ENCODE data around the gene RPTOR. TPM values are rescaled to one million over a fixed set of nuclear protein-coding genes. Genes with fewer than 3 reads are reported as not detected.
"Not testable (repeated sequence)": the region's sequence is repeated elsewhere in the genome, so short reads cannot be mapped to it uniquely, and the experiment has no call there.

RPTOR gene
- total RNA-seq, 2 experiments from 2014 or later, result 48.7 to 58.2 TPM

DNA sequence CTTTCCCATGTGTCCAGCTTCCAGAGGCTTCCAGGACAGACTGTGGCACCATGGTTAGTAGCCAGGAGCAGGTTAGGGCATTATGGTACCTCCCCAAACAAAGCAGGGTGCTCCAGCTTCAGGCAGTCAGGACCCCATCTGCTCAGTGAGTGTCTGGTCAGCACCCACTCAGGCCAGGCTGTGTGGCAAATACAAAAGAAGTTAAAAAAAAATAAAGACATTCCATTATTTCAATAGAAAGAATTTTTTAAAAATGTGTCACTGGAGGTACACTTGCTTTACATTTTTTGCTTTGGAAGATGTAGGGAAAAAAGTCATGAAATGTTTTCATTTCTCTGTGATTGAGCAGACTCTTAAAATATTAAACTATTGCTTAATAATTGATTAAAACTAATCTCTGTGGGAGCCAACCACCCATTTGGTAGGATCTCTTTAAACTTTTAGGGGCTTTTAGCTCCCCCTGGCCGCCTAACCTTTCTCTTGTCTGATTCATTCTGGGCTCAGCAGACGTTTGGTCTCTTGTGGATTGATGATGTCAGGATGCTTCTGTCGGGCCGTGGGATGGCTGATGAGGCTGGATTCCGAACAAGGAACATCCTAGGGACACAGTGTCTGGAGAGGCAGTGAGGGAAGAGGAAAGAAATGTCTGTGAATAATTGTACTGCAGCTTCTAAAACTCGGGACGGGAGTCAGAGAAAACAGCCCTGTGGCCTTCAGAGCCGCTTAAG is 39.8 kb upstream of the RPTOR start:
- H3K4me3 Mint-ChIP-seq, result no peak overlapping the region
- H3K36me3 Mint-ChIP-seq (ENCODE audit: low read depth), result no peaks in the 10 kb centered on the region
- no peak for DNase-seq
- CTCF ChIA-PET, result interaction anchor here (1.1 kb wide), 1 partner anchor 8 kb away, joined by 4 read pairs; no protein-coding TSS in a partner anchor
- no peak overlapping the region for H3K27ac Mint-ChIP-seq
- POLR2A ChIA-PET, result no interaction called here
- no peaks in the 10 kb centered on the region for H3K9me3 Mint-ChIP-seq
- H3K27me3 Mint-ChIP-seq, result peaks cover 10% of the 10 kb centered on the region
- no peaks in the 10 kb centered on the region for H3K4me1 Mint-ChIP-seq

DNA sequence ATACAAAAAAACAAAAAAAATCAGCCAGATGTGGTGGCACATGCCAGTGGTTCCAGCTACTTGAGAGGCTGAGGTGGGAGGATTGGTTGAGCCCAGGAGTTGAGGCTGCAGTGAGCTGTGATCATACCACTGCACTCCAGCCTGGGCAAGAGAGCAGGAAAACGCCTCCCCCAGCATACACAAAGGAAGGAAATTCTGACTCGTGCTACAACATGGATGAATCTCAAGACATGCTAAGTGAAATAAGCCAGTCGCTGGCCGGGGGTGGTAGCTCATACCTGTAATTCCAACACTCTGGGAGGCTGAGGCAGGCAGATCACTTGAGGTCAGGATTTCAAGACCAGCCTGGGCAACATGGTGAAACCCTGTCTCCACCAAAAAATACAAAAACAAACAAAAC is 37.5 kb upstream of the RPTOR start:
- H3K36me3 Mint-ChIP-seq (ENCODE audit: low read depth); H3K4me3 Mint-ChIP-seq; H3K27ac Mint-ChIP-seq; H3K9me3 Mint-ChIP-seq; POLR2A ChIA-PET; H3K4me1 Mint-ChIP-seq; DNase-seq: not testable (repeated sequence)
- CTCF ChIA-PET, result interaction anchor here (1.1 kb wide), 1 partner anchor 48 kb away, joined by 3 read pairs; no protein-coding TSS in a partner anchor
- peaks cover 10% of the 10 kb centered on the region for H3K27me3 Mint-ChIP-seq

DNA sequence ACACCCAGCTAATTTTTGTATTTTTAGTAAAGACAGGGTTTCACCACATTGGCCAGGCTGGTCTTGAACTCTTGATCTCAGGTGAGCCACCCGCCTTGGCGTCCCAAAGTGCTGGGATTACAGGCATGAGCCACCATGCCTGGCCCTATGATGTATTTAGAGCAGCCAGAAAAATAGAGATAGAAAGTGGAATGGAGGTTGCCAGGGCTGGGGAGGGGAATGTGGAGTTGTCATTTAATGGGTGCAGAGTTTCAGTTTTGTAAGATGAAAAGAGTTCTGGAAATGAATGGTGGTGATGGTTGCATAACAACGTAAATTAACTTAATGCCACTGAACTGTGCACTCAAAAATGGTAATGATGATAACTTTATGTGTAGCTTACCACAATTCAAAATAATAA is 36.7 kb upstream of the RPTOR start:
- no peaks in the 10 kb centered on the region for H3K4me1 Mint-ChIP-seq
- H3K36me3 Mint-ChIP-seq (ENCODE audit: low read depth), result no peaks in the 10 kb centered on the region
- H3K27me3 Mint-ChIP-seq, result peaks cover 10% of the 10 kb centered on the region
- no peaks in the 10 kb centered on the region for H3K9me3 Mint-ChIP-seq
- H3K27ac Mint-ChIP-seq, result no peak overlapping the region
- DNase-seq, result no peak
- ChIA-PET CTCF (interaction anchor here (0.7 to 1.1 kb wide), 2 partner anchors 12 to 18 kb away, joined by 3 read pairs; no protein-coding TSS in a partner anchor), POLR2A (no interaction called here)
- no peak overlapping the region for H3K4me3 Mint-ChIP-seq

DNA sequence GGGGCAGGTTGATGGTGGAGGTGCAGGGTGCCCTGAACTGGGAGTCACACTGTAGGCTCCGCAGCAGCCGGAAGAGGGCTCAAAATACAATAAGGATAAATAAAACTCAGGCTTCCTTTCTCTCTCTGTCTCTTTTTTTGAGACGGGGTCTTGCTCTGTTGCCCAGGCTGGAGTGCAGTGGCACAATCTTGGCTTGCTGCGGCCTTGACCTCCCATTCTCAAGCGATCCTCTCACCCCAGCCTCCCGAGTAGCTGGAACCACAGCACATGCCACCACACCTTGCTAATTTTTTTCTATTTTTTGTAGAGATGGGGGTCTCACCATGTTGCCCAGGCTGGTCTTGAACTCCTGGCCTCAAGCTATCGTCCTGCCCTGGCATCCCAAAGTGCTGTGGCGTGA is 35.3 kb upstream of the RPTOR start:
- no peak overlapping the region for H3K4me3 Mint-ChIP-seq
- H3K27ac Mint-ChIP-seq, result no peak overlapping the region
- H3K9me3 Mint-ChIP-seq, result no peaks in the 10 kb centered on the region
- H3K4me1 Mint-ChIP-seq, result no peaks in the 10 kb centered on the region
- H3K36me3 Mint-ChIP-seq (ENCODE audit: low read depth), result no peaks in the 10 kb centered on the region
- ChIA-PET CTCF (interaction anchor here (0.8 kb wide), 1 partner anchor 23 kb away, joined by 3 read pairs; no protein-coding TSS in a partner anchor), POLR2A (no interaction called here)
- peaks cover 6% of the 10 kb centered on the region for H3K27me3 Mint-ChIP-seq
- DNase-seq, result no peak

DNA sequence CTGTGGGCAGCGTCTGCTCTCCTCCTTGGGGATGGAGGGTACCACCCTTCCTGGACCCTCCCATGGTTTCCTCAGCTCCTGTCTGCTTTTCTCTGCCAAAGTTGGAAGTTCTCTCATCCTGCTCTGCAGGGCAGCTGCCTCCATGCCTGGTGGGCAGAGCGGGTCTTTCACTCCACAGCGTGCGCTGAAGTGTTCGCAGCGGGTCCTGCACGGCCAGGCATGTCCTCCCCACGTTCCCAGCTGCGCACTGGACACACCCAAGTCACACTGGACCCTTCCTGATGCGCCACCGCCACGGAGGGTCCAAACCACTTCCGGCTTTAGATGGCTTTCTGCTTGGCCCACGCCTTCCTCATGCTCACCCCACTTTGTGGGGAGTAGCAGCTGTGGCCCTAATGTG is 34.5 kb upstream of the RPTOR start:
- no peaks in the 10 kb centered on the region for H3K4me1 Mint-ChIP-seq

DNA sequence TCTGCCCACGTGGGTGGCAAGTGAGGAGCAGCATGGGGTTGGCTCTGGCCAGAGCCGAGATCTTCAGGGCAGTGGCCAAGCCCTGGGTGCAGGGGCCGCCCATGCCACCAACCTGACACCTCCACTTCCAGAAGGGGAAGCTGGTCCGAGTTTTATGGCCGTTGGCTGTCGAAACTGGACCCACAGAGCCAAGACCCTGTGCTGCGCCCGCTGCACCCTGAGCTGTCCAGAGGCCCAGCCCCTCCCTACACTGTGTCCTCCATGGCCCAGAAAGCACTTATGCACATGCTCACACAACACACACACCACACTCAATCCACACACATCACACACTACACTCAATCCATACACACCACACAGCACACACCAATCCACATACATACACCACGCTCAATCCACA is 33.9 kb upstream of the RPTOR start:
- ChIA-PET POLR2A (no interaction called here), CTCF (no interaction called here)
- DNase-seq, result no peak
- Mint-ChIP-seq H3K4me3 (no peak overlapping the region), H3K36me3 (ENCODE audit: low read depth) (no peaks in the 10 kb centered on the region), H3K9me3 (no peaks in the 10 kb centered on the region), H3K27me3 (no peaks in the 10 kb centered on the region), H3K27ac (no peak overlapping the region), H3K4me1 (no peaks in the 10 kb centered on the region)

More for the DNA sequence above, 34.5 kb upstream of the RPTOR start:
- ChIA-PET POLR2A (no interaction called here), CTCF (interaction anchor here (0.8 kb wide), 1 partner anchor 13 kb away, joined by 3 read pairs; no protein-coding TSS in a partner anchor)
- no peak for DNase-seq
- Mint-ChIP-seq H3K36me3 (ENCODE audit: low read depth) (no peaks in the 10 kb centered on the region), H3K27me3 (peaks cover 2% of the 10 kb centered on the region), H3K27ac (no peak overlapping the region), H3K9me3 (no peaks in the 10 kb centered on the region), H3K4me3 (no peak overlapping the region)

DNA sequence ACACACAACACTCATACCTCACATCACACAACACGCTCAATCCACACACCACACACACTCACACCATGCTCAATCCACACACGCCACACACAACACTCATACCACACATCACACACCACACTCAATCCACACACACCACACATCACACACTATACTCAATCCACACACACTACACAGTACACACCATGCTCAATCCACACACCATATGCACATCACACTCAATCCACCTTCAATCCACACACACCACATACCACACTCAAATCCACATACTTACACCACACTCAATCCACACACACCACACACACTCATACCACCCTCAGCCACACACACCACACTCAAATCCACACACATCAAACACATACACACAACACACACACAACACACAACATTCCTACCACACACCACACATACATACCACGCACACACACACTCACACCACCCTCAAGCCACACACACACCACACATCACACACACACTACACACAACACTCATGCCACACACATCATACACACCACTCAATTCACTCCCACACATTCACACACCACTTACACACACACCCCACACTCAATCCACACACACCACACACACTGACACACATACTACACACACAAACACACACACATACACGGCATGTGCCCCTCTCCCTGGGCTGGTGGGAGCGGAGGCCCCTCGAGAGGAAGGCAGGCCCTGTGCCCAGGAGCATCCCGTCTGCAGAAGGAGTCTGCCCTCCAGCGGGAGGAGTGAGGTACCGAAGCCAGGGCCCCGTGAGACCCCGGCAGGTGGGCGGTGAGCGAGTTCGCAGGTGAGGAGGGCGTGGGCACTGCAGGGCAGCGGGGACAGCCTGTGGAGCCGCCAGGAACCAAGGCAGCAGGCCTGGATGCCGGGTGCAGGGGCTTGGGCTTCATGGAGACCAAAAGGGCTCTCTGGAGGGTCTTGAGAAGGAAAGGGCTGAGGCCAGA is 33.1 kb upstream of the RPTOR start:
- POLR2A ChIA-PET, result no interaction called here

DNA sequence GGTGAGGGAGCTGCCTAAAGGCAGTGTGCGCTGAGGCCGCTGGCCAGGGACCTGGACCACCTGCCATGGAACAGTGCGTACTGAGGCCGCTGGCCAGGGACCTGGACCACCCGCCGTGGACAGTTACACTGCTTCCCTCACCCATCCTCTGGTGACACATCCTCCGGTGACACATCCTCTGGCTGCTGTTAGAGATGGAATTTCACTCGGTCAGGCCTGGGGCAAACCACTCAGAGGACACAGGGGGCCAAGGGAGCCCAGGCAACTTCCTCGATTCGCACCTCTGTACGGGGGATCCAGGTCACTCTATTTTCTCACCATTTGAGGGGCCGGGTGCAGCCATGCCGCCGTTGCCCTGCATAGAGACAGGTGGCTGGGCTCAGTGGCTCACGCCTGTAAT is 32.4 kb upstream of the RPTOR start:
- ChIA-PET CTCF (no interaction called here), POLR2A (no interaction called here)
- no peak overlapping the region for H3K4me3 Mint-ChIP-seq
- DNase-seq, result no peak
- H3K4me1 Mint-ChIP-seq, result no peaks in the 10 kb centered on the region
- no peaks in the 10 kb centered on the region for H3K36me3 Mint-ChIP-seq (ENCODE audit: low read depth)
- no peaks in the 10 kb centered on the region for H3K27me3 Mint-ChIP-seq
- H3K9me3 Mint-ChIP-seq, result no peaks in the 10 kb centered on the region
- no peak overlapping the region for H3K27ac Mint-ChIP-seq

More for the DNA sequence above, 33.1 kb upstream of the RPTOR start:
- Mint-ChIP-seq H3K9me3 (no peaks in the 10 kb centered on the region), H3K4me3 (no peak overlapping the region), H3K4me1 (no peaks in the 10 kb centered on the region), H3K27me3 (no peaks in the 10 kb centered on the region), H3K27ac (no peak overlapping the region), H3K36me3 (ENCODE audit: low read depth) (no peaks in the 10 kb centered on the region)
- CTCF ChIA-PET, result no interaction called here
- no peak for DNase-seq

DNA sequence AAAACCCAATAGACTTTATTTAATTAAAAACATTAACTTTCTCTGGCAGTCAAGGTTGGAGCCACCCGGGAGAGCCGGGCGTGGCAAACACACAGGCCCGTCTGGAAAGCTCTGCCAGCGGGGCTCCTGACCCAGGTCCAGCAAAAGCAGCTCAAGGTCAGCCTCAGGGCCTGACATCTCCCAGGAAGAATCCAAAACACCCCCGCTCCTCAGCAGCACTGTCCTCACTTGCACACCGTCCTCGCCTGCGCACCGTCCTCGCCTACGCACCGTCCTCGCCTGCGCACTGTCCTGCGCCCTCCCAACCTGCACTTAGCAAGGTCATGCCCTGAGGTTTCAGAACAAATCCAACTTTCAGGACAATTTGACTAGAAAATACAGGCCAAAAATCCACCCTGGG is 31.4 kb upstream of the RPTOR start:
- ChIA-PET CTCF (interaction anchor here (1.8 kb wide), 1 partner anchor 9 kb away, joined by 4 read pairs; no protein-coding TSS in a partner anchor), POLR2A (no interaction called here)
- H3K27me3 Mint-ChIP-seq, result no peaks in the 10 kb centered on the region
- DNase-seq, result no peak
- no peak overlapping the region for H3K27ac Mint-ChIP-seq
- no peaks in the 10 kb centered on the region for H3K9me3 Mint-ChIP-seq
- no peaks in the 10 kb centered on the region for H3K36me3 Mint-ChIP-seq (ENCODE audit: low read depth)
- no peaks in the 10 kb centered on the region for H3K4me1 Mint-ChIP-seq
- H3K4me3 Mint-ChIP-seq, result no peak overlapping the region

DNA sequence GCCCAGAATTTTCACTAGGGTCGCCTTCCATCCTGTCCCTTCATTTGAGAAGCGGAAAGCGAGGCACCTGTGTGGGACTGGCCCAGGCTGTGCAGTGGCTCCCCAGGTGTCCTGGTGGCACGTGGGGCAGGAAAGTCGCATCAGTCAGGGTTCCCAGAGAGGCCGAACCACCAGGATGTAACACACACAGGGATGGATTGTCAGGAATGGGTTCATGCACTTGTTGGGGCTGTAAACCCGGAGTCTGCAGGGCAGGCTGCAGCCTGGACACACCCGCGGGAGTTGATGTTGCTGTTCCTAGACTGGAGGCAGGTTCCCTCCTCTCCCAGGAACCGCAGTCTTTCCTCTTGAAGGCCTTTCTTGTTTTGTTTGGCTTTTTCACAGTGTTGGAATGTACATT is 30.7 kb upstream of the RPTOR start:
- Mint-ChIP-seq H3K9me3 (no peaks in the 10 kb centered on the region), H3K27ac (no peak overlapping the region), H3K36me3 (ENCODE audit: low read depth) (no peaks in the 10 kb centered on the region), H3K4me3 (no peak overlapping the region), H3K27me3 (peaks cover 3% of the 10 kb centered on the region), H3K4me1 (no peaks in the 10 kb centered on the region)
- ChIA-PET CTCF (interaction anchor here (1.8 kb wide), 1 partner anchor 8 kb away, joined by 4 read pairs; no protein-coding TSS in a partner anchor), POLR2A (no interaction called here)
- DNase-seq, result no peak

DNA sequence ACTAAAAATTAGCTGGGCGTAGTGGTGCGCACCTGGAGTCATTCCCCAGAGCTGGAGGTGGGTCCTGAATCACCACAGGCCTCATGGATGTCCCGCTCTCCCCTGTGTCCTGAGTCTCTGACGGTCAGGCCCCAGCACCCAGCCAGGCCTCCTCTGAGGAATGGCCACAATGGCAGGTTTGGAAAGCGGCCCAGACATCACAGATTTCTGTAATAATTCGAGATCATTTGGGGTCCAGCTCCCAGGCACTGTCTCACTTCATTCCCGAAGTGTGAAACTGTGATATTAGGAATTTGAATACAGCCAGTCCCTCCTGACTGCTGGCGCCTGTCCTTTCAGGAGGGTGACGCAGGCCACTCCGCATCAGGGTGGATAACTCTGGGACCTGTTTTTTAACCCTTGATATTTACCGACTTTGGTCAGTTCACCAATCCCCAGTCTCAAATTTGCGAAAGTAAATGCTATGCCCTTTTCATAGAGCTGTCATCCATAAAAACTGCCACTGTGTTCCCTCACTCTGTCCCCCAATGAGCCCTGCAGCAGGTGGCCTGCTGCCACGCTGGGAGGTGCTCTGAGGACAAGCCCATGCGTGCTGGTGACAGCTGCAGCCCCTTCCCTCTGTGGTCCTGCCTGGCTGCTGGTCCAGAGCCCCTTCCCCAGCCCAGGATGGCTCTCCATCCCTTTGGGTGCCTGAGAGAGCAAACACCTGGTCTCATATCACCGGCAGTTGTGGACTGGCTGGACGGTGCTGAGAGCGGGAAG is 28.3 kb upstream of the RPTOR start:
- Mint-ChIP-seq H3K4me1 (no peaks in the 10 kb centered on the region), H3K27ac (no peak overlapping the region), H3K27me3 (peaks cover 5% of the 10 kb centered on the region), H3K9me3 (no peaks in the 10 kb centered on the region), H3K4me3 (no peak overlapping the region), H3K36me3 (ENCODE audit: low read depth) (no peaks in the 10 kb centered on the region)
- POLR2A ChIA-PET, result no interaction called here
- no peak for DNase-seq
- CTCF ChIA-PET, result no interaction called here

DNA sequence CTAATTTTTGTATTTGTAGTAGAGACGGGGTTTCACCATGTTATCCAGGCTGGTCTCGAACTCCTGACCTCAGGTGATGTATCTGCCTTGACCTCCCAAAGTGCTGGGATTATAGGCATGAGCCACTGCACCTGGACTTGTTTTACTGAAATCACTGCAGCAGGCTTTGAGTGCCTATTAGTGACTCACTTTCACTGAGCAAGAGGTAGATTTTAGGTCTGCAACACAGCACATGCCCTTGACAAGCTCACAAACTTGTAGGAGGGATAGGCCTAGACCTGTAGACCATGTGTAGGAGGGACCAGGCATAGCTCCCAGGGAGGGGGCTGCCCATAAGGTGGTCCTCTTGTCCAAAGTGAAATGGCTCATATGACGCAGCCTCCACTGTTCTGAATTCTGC is 27.0 kb upstream of the RPTOR start:
- Mint-ChIP-seq H3K36me3 (ENCODE audit: low read depth) (no peaks in the 10 kb centered on the region), H3K9me3 (no peaks in the 10 kb centered on the region), H3K27ac (no peak overlapping the region), H3K27me3 (peaks cover 5% of the 10 kb centered on the region), H3K4me1 (no peaks in the 10 kb centered on the region), H3K4me3 (no peak overlapping the region)
- no peak for DNase-seq
- POLR2A ChIA-PET, result no interaction called here
- CTCF ChIA-PET, result no interaction called here

DNA sequence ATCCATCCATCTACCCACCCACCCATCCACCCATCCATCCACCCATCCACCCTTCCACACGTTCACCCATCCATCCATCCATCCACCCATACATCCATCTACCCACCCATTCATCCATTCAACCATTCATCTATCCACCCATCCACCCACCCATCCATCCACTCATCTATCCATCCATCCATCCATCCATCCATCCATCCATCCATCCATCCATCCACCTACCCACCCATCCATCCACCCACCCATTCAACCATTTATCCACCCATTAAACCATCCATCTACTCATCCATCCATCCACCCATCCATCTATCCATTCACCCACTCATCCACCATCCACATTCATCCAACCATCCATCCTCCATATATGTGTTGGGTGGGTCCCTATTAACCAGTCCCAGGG is 26.2 kb upstream of the RPTOR start:
- H3K27ac Mint-ChIP-seq, result no peak overlapping the region
- no peaks in the 10 kb centered on the region for H3K4me1 Mint-ChIP-seq
- CTCF ChIA-PET, result no interaction called here
- peaks cover 5% of the 10 kb centered on the region for H3K27me3 Mint-ChIP-seq
- H3K36me3 Mint-ChIP-seq (ENCODE audit: low read depth), result no peaks in the 10 kb centered on the region
- POLR2A ChIA-PET, result no interaction called here
- no peak for DNase-seq
- H3K9me3 Mint-ChIP-seq, result no peaks in the 10 kb centered on the region
- no peak overlapping the region for H3K4me3 Mint-ChIP-seq

Data from activated CD4-positive, alpha-beta T cell treated with anti-CD3 and anti-CD28 coated beads, Interleukin-2, amount 10 ng/mL, durations not matched to agents 7 days and 5 days (primary cell).